CD4-positive, alpha-beta T cell (primary cell): ENCODE results near the gene STOX1. TPM values are rescaled to one million over a fixed set of nuclear protein-coding genes. Genes with fewer than 3 reads are reported as not detected.

Source experiments
- ATAC-seq: fragments of 200-7000 bp; cut with Tn5 transposase; one replicate; pipeline ENCODE4 v1.10.0; 2022; ENCODE audit warnings: mild to moderate bottlenecking; ENCODE audit not compliant: poor library complexity
- CTCF ChIA-PET: fragments of 350-600 bp; sonication (Branson Sonifier 250); formaldehyde crosslinking; loops from one replicate; lab custom pipeline; 2021; ENCODE audit warnings: antibody characterized with exemption, inconsistent platforms; lab: Charles Lee
- POLR2A ChIA-PET: fragments of 350-600 bp; sonication (Branson Sonifier 250); formaldehyde crosslinking; loops from one replicate; lab custom pipeline; 2021; ENCODE audit warnings: antibody characterized with exemption, inconsistent platforms; lab: Charles Lee
- DNase-seq, 14 experiments: peaks; one replicate each; pipeline ENCODE4 v3.0.0-alpha.2; 2013 to 2020; ENCODE audit warnings: mixed read lengths in 2 of 14
- H3K27ac ChIP-seq, 2 donors: one replicate each; pipeline versions ENCODE4 v1.5.1 to v1.7.0; 2013; ENCODE audit warnings: low read length in 2 of 2, low read depth in 1 of 2, mild to moderate bottlenecking in 1 of 2
- H3K27me3 ChIP-seq, 2 experiments: 1 replicate in 1 of 2; 2 replicates in 1 of 2; pipeline versions ENCODE4 v1.6.1 to v1.7.0; 2013; ENCODE audit warnings: low read length in 2 of 2, control low read depth in 1 of 2, mild to moderate bottlenecking in 1 of 2, moderate library complexity in 1 of 2; ENCODE audit not compliant: insufficient read depth in 2 of 2, control insufficient read depth in 1 of 2
- H3K36me3 ChIP-seq: one replicate; pipeline ENCODE4 v1.6.1; 2013; ENCODE audit warnings: low read length, control low read depth; ENCODE audit not compliant: insufficient read depth
- H3K4me1 ChIP-seq: one replicate; pipeline ENCODE4 v1.6.1; 2013; ENCODE audit warnings: low read length, control low read depth; ENCODE audit not compliant: insufficient read depth
- H3K4me3 ChIP-seq: one replicate; pipeline ENCODE4 v1.5.1; 2013; ENCODE audit warnings: mild to moderate bottlenecking, low read length, moderate library complexity
- H3K9me3 ChIP-seq, 2 experiments: 1 replicate in 1 of 2; 2 replicates in 1 of 2; pipeline versions ENCODE4 v1.6.1 to v1.7.0; 2013; ENCODE audit warnings: low read length in 2 of 2, mild to moderate bottlenecking in 2 of 2, control low read depth in 1 of 2, moderate library complexity in 1 of 2; ENCODE audit not compliant: control insufficient read depth in 1 of 2, insufficient read depth in 1 of 2
- H3K27ac Mint-ChIP-seq: one replicate; pipeline ENCODE4 v1.8.0; 2020; ENCODE audit warnings: mixed read lengths
- H3K27me3 Mint-ChIP-seq: one replicate; pipeline ENCODE4 v1.8.0; 2021; ENCODE audit warnings: mixed read lengths
- H3K36me3 Mint-ChIP-seq: one replicate; pipeline ENCODE4 v1.8.0; 2021; ENCODE audit warnings: low read depth, mixed read lengths
- H3K4me1 Mint-ChIP-seq: one replicate; pipeline ENCODE4 v1.8.0; 2021; ENCODE audit warnings: low read depth, mixed read lengths
- H3K4me3 Mint-ChIP-seq: one replicate; pipeline ENCODE4 v1.8.0; 2020; ENCODE audit warnings: mild to moderate bottlenecking, mixed read lengths
- H3K9me3 Mint-ChIP-seq: one replicate; pipeline ENCODE4 v1.8.0; 2020; ENCODE audit warnings: mixed read lengths
- intact Hi-C, 2 experiments: fragments of 100-400 bp; cut with DNase I in 1 of 2; cut with micrococcal nuclease in 1 of 2; formaldehyde crosslinking; loops; one replicate each; pipeline versions ENCODE4 v1.15.1 to v1.9.0; 2023 to 2025; cut with DNase I, micrococcal nuclease
- total RNA-seq, 174 experiments: library from RNA in 2 of 174; stranded (reverse) in 2 of 174; gene quantifications; one replicate each; pipeline ENCODE4 v1.2.3 and lab custom pipeline; 2021 to 2026
- TF ChIP-seq, protein P1 (sequence below): fragments of 200-600 bp; IDR thresholded peaks from one replicate; pipeline ENCODE4 v1.8.0; 2022; ENCODE audit warnings: antibody characterized with exemption, mild to moderate bottlenecking

Gene STOX1
- total RNA-seq, 2 experiments from 2014 or later: 0.25 to 0.41 TPM

DNA sequence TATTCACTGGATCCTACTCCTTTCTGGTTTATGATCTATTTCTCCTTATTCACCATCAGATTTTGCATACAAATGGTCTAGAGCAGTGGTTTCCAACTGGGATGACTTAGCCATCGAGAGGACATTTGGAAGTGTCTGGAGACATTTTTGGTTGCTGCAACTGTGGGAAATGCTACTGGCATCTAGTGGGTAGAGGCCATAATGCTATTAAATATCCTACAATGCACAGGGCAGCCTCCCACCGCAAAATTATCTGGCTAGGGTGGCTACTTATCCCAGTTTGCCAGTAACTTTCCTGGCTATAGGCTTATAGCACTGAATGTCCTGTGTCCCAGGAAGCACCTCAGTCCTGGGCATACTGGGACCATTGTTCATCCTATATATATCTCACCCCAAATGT, 52.3 kb downstream of the STOX1 start:
- intact Hi-C loops: no loop called here
- TF ChIP-seq, protein P1, sequence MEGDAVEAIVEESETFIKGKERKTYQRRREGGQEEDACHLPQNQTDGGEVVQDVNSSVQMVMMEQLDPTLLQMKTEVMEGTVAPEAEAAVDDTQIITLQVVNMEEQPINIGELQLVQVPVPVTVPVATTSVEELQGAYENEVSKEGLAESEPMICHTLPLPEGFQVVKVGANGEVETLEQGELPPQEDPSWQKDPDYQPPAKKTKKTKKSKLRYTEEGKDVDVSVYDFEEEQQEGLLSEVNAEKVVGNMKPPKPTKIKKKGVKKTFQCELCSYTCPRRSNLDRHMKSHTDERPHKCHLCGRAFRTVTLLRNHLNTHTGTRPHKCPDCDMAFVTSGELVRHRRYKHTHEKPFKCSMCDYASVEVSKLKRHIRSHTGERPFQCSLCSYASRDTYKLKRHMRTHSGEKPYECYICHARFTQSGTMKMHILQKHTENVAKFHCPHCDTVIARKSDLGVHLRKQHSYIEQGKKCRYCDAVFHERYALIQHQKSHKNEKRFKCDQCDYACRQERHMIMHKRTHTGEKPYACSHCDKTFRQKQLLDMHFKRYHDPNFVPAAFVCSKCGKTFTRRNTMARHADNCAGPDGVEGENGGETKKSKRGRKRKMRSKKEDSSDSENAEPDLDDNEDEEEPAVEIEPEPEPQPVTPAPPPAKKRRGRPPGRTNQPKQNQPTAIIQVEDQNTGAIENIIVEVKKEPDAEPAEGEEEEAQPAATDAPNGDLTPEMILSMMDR: no peak
- Histone ChIP-seq H3K27me3 (no peaks in the 10 kb centered on the region), H3K4me1 (no peaks in the 10 kb centered on the region), H3K9me3 (no peaks in the 10 kb centered on the region), H3K36me3 (no peaks in the 10 kb centered on the region), H3K27ac (no peak overlapping the region), H3K4me3 (no peak overlapping the region)
- Mint-ChIP-seq H3K4me1 (no peaks in the 10 kb centered on the region), H3K9me3 (no peaks in the 10 kb centered on the region), H3K27me3 (no peaks in the 10 kb centered on the region), H3K27ac (no peak overlapping the region), H3K36me3 (no peaks in the 10 kb centered on the region), H3K4me3 (no peak overlapping the region)
- POLR2A ChIA-PET: interaction anchor here (0.9 kb wide), 1 partner anchor 21 kb away, joined by 3 read pairs; no protein-coding TSS in a partner anchor
- DNase-seq (no peak), ATAC-seq (no peak)
- CTCF ChIA-PET: no interaction called here

DNA sequence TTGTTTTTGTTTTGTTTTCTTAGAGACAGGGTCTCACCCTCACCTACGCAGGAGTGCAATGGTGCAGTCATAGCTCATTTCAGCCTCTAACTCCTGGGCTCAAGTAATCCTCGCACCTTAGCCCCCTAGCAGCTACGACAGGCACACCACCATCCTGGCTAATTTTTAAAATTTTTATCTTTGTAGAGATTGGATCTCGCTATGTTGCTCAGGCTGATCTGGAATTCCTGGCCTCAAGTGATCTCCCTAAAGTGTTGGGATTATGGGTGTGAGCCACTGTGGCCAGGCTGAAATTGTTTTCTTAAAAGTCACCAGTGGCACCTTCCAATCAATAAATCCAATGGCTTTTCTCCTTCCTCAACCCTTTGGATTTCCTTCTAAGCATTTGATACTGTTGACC, 52.9 kb downstream of the STOX1 start:
- Histone ChIP-seq H3K27me3 (no peaks in the 10 kb centered on the region), H3K36me3 (no peaks in the 10 kb centered on the region), H3K9me3 (no peaks in the 10 kb centered on the region), H3K4me1 (no peaks in the 10 kb centered on the region), H3K4me3 (no peak overlapping the region), H3K27ac (no peak overlapping the region)
- Mint-ChIP-seq H3K27ac (no peak overlapping the region), H3K36me3 (no peaks in the 10 kb centered on the region), H3K9me3 (no peaks in the 10 kb centered on the region), H3K27me3 (no peaks in the 10 kb centered on the region), H3K4me3 (no peak overlapping the region), H3K4me1 (no peaks in the 10 kb centered on the region)
- ChIA-PET POLR2A (interaction anchor here (0.9 kb wide), 1 partner anchor 20 kb away, joined by 3 read pairs; no protein-coding TSS in a partner anchor), CTCF (interaction anchor here (0.7 kb wide), 1 partner anchor 136 kb away, joined by 4 read pairs; no protein-coding TSS in a partner anchor)
- TF ChIP-seq, protein P1: no peak
- intact Hi-C loops: no loop called here
- DNase-seq (no peak), ATAC-seq (no peak)

DNA sequence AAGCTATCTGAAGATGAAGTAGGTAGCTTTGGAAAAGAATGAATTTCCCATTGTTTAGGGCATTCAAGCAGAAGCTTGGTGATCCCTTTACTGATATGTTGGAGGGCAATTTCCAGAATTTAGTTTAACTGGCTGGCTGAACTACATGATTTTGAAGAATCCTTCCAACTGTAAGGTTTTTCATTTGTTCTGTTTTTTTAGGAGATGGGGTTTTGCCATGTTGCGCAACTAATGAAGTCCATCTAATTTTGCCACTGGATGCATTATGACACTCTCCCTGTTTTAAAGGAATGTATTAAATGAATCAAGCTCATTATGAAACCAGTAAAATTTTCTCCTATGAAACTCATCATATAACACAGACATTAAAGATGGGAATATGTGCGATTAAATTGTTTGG, 67.7 kb downstream of the STOX1 start:
- Mint-ChIP-seq H3K27ac (no peak overlapping the region), H3K9me3 (no peaks in the 10 kb centered on the region), H3K4me3 (no peak overlapping the region), H3K36me3 (no peaks in the 10 kb centered on the region), H3K27me3 (no peaks in the 10 kb centered on the region), H3K4me1 (peaks cover 8% of the 10 kb centered on the region)
- ChIA-PET CTCF (no interaction called here), POLR2A (no interaction called here)
- no peak overlapping the region for H3K27ac ChIP-seq
- H3K4me1 ChIP-seq: peaks cover 2% of the 10 kb centered on the region
- H3K36me3 ChIP-seq: no peaks in the 10 kb centered on the region
- TF ChIP-seq, protein P1: no peak
- H3K27me3 ChIP-seq: no peaks in the 10 kb centered on the region
- ATAC-seq (no peak), DNase-seq (no peak)
- H3K9me3 ChIP-seq: no peaks in the 10 kb centered on the region
- intact Hi-C loops: loop anchor here in 1 of 2 experiments (5.0 to 10.0 kb wide), 3 partner anchors 63 to 1130 kb away; no protein-coding TSS in a partner anchor
- no peak overlapping the region for H3K4me3 ChIP-seq
